H7 (cell line): ENCODE data around the gene PRPF8. TPM values are rescaled to one million over a fixed set of nuclear protein-coding genes. Genes with fewer than 3 reads are reported as not detected.

Source experiments
- DNase-seq: peaks from one replicate; pipeline ENCODE4 v3.0.0; 2012
- H3K27me3 ChIP-seq: 2 replicates; pipeline ENCODE4 v1.6.0; 2011; ENCODE audit warnings: mild to moderate bottlenecking, low read length; ENCODE audit not compliant: control insufficient read depth, insufficient read depth
- H3K36me3 ChIP-seq: replicated peaks from 2 replicates; pipeline ENCODE4 v1.5.1; 2011; ENCODE audit warnings: low read length; ENCODE audit not compliant: control insufficient read depth, insufficient read depth
- H3K4me3 ChIP-seq: 2 replicates; pipeline ENCODE4 v1.5.1; 2011; ENCODE audit warnings: low read depth, mild to moderate bottlenecking, control low read depth, low read length, moderate library complexity; ENCODE audit not compliant: insufficient read depth
- total RNA-seq: library from RNA; depleted of rRNA; stranded (reverse); fragments of >200 nt; shearing (Covaris generic); gene quantifications from 2 replicates; pipeline ENCODE4 v1.2.3, GENCODE V29; 2014; rRNA removed

Gene PRPF8
- 128 and 146 TPM in 2 replicates for total RNA-seq

- H3K4me3 ChIP-seq, result peak within 1 kb of the TSS; percentile 93
- DNase-seq, result peak; percentile 99
- no peaks in the 10 kb centered on the region for H3K27me3 ChIP-seq
- H3K36me3 ChIP-seq, result peaks cover 31% of the 10 kb centered on the region
Observed at GRCh38 chr17:1684378-1685189, at the start of gene PRPF8. Gene PRPF8, minus strand, starts transcription at chr17:1684867. Its CDS starts 296 bp downstream, at chr17:1684571.

- no peaks in the 10 kb centered on the region for H3K36me3 ChIP-seq
- peak; percentile 47 for DNase-seq
- no peaks in the 10 kb centered on the region for H3K27me3 ChIP-seq
- H3K4me3 ChIP-seq, result no peak overlapping the region
Observed at GRCh38 chr17:1733759-1734158, 49.1 kb upstream of the PRPF8 start.

- no peak overlapping the region for H3K4me3 ChIP-seq
- no peak for DNase-seq
Observed at GRCh38 chr17:1732833-1733321, 48.2 kb upstream of the PRPF8 start.

GRCh38 chr17:1732241-1732832 lies 47.7 kb upstream of the PRPF8 start:
- no peak for DNase-seq
- H3K4me3 ChIP-seq, result no peak overlapping the region
- no peaks in the 10 kb centered on the region for H3K36me3 ChIP-seq
- no peaks in the 10 kb centered on the region for H3K27me3 ChIP-seq

More at GRCh38 chr17:1732833-1733321, 48.2 kb upstream of the PRPF8 start:
- H3K36me3 ChIP-seq, result no peaks in the 10 kb centered on the region
- H3K27me3 ChIP-seq, result no peaks in the 10 kb centered on the region

- DNase-seq, result no peak
- H3K4me3 ChIP-seq, result no peak overlapping the region
- H3K36me3 ChIP-seq, result no peaks in the 10 kb centered on the region
- H3K27me3 ChIP-seq, result no peaks in the 10 kb centered on the region
Observed at GRCh38 chr17:1731194-1731506, 46.5 kb upstream of the PRPF8 start.

GRCh38 chr17:1730326-1731193 lies 45.9 kb upstream of the PRPF8 start:
- Histone ChIP-seq H3K36me3 (no peaks in the 10 kb centered on the region), H3K27me3 (no peaks in the 10 kb centered on the region), H3K4me3 (no peak overlapping the region)
- peak; percentile 50 for DNase-seq

GRCh38 chr17:1729966-1730325 lies 45.3 kb upstream of the PRPF8 start:
- Histone ChIP-seq H3K27me3 (no peaks in the 10 kb centered on the region; the same call in 1 of the 2 replicates), H3K36me3 (no peaks in the 10 kb centered on the region), H3K4me3 (no peak overlapping the region)
- peak; percentile 44 for DNase-seq

- Histone ChIP-seq H3K27me3 (no peaks in the 10 kb centered on the region; the same call in 1 of the 2 replicates), H3K4me3 (no peak overlapping the region), H3K36me3 (no peaks in the 10 kb centered on the region)
- DNase-seq, result peak; percentile 48
Observed at GRCh38 chr17:1727876-1728630, 43.4 kb upstream of the PRPF8 start.

- no peaks in the 10 kb centered on the region; the same call in 1 of the 2 replicates for H3K27me3 ChIP-seq
- no peak overlapping the region for H3K4me3 ChIP-seq
- no peak for DNase-seq
- no peaks in the 10 kb centered on the region for H3K36me3 ChIP-seq
Observed at GRCh38 chr17:1727258-1727789, 42.7 kb upstream of the PRPF8 start.

GRCh38 chr17:1726626-1727257 lies 42.1 kb upstream of the PRPF8 start:
- no peaks in the 10 kb centered on the region for H3K36me3 ChIP-seq

GRCh38 chr17:1725642-1726511 lies 41.2 kb upstream of the PRPF8 start:
- no peak overlapping the region for H3K4me3 ChIP-seq
- no peak for DNase-seq
- H3K27me3 ChIP-seq, result no peaks in the 10 kb centered on the region; the same call in 1 of the 2 replicates
- no peaks in the 10 kb centered on the region for H3K36me3 ChIP-seq

More at GRCh38 chr17:1726626-1727257, 42.1 kb upstream of the PRPF8 start:
- Histone ChIP-seq H3K4me3 (no peak overlapping the region), H3K27me3 (no peaks in the 10 kb centered on the region; the same call in 1 of the 2 replicates)
- DNase-seq, result no peak

- Histone ChIP-seq H3K4me3 (peak overlapping the region; percentile 52), H3K27me3 (no peaks in the 10 kb centered on the region; the same call in 1 of the 2 replicates), H3K36me3 (no peaks in the 10 kb centered on the region)
- peak; percentile 90 for DNase-seq
Observed at GRCh38 chr17:1724869-1725641, 40.4 kb upstream of the PRPF8 start.
